MM.1S (cell line): ENCODE measurements around the gene TAF6.

Experiments
- DNase-seq: peaks from one replicate; pipeline ENCODE4 v3.0.0-alpha.2; 2015
- H2AFZ ChIP-seq: fragments of 300-600 bp; sonication (generic); 2 replicates; pipeline ENCODE4 v1.6.0; 2016; ENCODE audit warnings: antibody characterized with exemption, low read length
- H3F3A ChIP-seq: fragments of 300-600 bp; sonication (generic); 2 replicates; pipeline ENCODE4 v1.6.1; 2016; ENCODE audit warnings: mild to moderate bottlenecking, antibody characterized with exemption, low read length, moderate library complexity, mixed read lengths; ENCODE audit not compliant: insufficient read depth
- H3K27ac ChIP-seq: fragments of 300-600 bp; sonication (generic); 2 replicates; pipeline ENCODE4 v1.5.1; 2016; ENCODE audit warnings: mild to moderate bottlenecking, low read length
- H3K27me3 ChIP-seq: fragments of 300-600 bp; sonication (generic); replicated peaks from 2 replicates; pipeline ENCODE4 v1.6.0; 2016; ENCODE audit warnings: low read length; ENCODE audit not compliant: insufficient read depth
- H3K36me3 ChIP-seq: fragments of 300-600 bp; sonication (generic); replicated peaks from 2 replicates; pipeline ENCODE4 v1.6.1; 2016; ENCODE audit warnings: mild to moderate bottlenecking, low read length, mixed read lengths; ENCODE audit not compliant: insufficient read depth
- H3K4me1 ChIP-seq: fragments of 300-600 bp; sonication (generic); 2 replicates; pipeline ENCODE4 v1.6.1; 2016; ENCODE audit warnings: low read length, mixed read lengths
- H3K4me2 ChIP-seq: fragments of 300-600 bp; sonication (generic); 2 replicates; pipeline ENCODE4 v1.6.0; 2016; ENCODE audit warnings: low read depth, low read length
- H3K4me3 ChIP-seq: fragments of 300-600 bp; sonication (generic); 2 replicates; pipeline ENCODE4 v1.5.1; 2016; ENCODE audit warnings: low read length, mixed read lengths
- H3K79me2 ChIP-seq: fragments of 300-600 bp; sonication (generic); 2 replicates; pipeline ENCODE4 v1.6.1; 2016; ENCODE audit warnings: mixed run types, low read length, mixed read lengths
- H3K9ac ChIP-seq: fragments of 300-600 bp; sonication (generic); 2 replicates; pipeline ENCODE4 v1.6.1; 2016; ENCODE audit warnings: low read length, mixed read lengths
- H3K9me2 ChIP-seq: fragments of 300-600 bp; sonication (generic); replicated peaks from 2 replicates; pipeline ENCODE4 v1.6.1; 2016; ENCODE audit warnings: mild to moderate bottlenecking, low read length, mixed read lengths; ENCODE audit not compliant: insufficient read depth
- H3K9me3 ChIP-seq: fragments of 300-600 bp; sonication (generic); replicated peaks from 2 replicates; pipeline ENCODE4 v1.6.1; 2016; ENCODE audit warnings: mild to moderate bottlenecking, low read length, mixed read lengths; ENCODE audit not compliant: insufficient read depth
- H4K20me1 ChIP-seq: fragments of 300-600 bp; sonication (generic); 2 replicates; pipeline ENCODE4 v1.6.1; 2016; ENCODE audit warnings: mild to moderate bottlenecking, low read length, moderate library complexity, mixed read lengths; ENCODE audit not compliant: insufficient read depth
- EZH2 ChIP-seq: fragments of 300-600 bp; sonication (generic); optimal IDR thresholded peaks from 2 replicates; pipeline ENCODE3; 2017; ENCODE audit warnings: low read depth, mild to moderate bottlenecking, antibody characterized with exemption, low read length, mixed read lengths
- EZH2phosphoT487 ChIP-seq: fragments of 300-600 bp; sonication (generic); IDR thresholded peaks from 2 replicates; pipeline ENCODE4 v1.6.1; 2018; ENCODE audit warnings: antibody characterized with exemption, low read length
- TF ChIP-seq, protein P1 (sequence below): fragments of 300-600 bp; sonication (generic); IDR thresholded peaks from 2 replicates; pipeline ENCODE4 v1.5.1; 2016; ENCODE audit warnings: antibody characterized with exemption, low read length, mixed read lengths

Gene TAF6

DNA sequence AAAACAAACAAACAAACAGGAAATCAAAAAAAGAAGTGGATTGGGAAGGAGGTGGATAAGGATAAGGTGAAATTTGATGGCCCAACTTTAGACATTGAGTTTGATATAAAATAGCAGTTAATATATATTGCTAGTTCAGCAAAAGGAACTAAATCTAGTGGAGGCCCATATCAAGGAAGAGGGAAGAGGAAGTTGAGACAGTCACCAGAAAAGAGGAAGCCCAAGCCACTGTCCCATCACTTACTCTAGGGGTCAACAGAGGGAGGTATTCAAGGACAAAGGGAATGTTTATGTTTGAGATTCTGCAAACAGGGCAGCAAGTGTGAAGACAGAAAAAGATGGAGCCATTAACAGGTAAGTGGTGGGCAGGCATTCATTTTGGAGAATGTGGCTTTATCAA is 33.2 kb upstream of the TAF6 start:
- Histone ChIP-seq H3K4me1 (peaks cover 14% of the 10 kb centered on the region), H3K4me3 (no peak overlapping the region), H2AFZ (no peak overlapping the region), H3K9ac (no peak overlapping the region), H3K27ac (no peak overlapping the region), H4K20me1 (no peaks in the 10 kb centered on the region), H3K9me3 (no peaks in the 10 kb centered on the region), H3K36me3 (no peaks in the 10 kb centered on the region), H3K79me2 (peaks cover 35% of the 10 kb centered on the region), H3F3A (peaks cover 17% of the 10 kb centered on the region), H3K9me2 (no peaks in the 10 kb centered on the region), H3K27me3 (no peaks in the 10 kb centered on the region), H3K4me2 (no peak overlapping the region)
- DNase-seq = no peak
- TF ChIP-seq, protein P1, sequence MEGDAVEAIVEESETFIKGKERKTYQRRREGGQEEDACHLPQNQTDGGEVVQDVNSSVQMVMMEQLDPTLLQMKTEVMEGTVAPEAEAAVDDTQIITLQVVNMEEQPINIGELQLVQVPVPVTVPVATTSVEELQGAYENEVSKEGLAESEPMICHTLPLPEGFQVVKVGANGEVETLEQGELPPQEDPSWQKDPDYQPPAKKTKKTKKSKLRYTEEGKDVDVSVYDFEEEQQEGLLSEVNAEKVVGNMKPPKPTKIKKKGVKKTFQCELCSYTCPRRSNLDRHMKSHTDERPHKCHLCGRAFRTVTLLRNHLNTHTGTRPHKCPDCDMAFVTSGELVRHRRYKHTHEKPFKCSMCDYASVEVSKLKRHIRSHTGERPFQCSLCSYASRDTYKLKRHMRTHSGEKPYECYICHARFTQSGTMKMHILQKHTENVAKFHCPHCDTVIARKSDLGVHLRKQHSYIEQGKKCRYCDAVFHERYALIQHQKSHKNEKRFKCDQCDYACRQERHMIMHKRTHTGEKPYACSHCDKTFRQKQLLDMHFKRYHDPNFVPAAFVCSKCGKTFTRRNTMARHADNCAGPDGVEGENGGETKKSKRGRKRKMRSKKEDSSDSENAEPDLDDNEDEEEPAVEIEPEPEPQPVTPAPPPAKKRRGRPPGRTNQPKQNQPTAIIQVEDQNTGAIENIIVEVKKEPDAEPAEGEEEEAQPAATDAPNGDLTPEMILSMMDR = no peak
- TF ChIP-seq EZH2 = no peak
- no peak for TF ChIP-seq EZH2phosphoT487

DNA sequence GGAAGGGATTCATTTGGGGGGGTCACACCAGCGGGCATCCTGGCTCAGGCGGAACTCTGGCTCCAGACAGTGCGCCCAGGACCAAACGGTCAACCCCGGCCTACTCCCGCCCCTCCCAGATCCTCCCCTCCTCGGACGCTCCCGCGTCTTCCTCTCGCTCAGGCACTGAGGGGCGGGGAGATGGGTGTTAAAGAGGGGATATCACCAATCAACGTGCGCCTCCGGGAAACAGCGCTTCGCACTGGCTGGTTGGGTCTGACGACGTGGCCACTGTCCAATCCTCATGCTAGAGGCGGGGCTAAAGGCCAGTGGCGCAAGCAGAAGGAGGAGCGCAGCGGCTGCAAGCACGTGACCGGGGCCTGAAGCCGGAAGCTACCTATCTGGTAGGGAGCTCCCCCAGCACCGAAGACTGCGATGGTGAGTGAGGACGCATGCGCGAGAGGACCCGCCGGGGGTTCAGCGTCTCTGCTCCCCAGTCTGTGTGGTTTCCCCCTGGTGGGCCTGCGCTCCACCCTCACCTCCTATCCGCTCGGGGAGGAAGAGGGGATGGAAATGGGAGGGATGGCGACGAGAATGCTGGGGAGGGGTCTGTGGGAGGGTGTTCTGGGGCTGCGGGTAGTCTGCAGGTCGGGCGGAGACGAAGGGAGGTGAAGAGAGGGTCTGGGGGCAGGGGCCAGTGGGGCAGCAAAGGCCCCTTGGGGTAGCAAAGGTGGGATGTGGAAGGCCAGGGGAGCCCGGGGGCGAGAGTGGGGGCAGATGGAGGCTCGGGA is 29.6 kb upstream of the TAF6 start, which contains the start of gene LAMTOR4:
Gene LAMTOR4 (plus strand): TSS at position 360 of the 770 bp plus-strand sequence. CDS start 55 bp downstream, at position 415.
- peak within 1 kb of the TSS; percentile 93 for H3K4me2 ChIP-seq
- H3K4me3 ChIP-seq = peak within 1 kb of the TSS; percentile 85
- H2AFZ ChIP-seq = peak within 1 kb of the TSS; percentile 88
- peaks cover 17% of the 10 kb centered on the region; the same call in 1 of the 2 replicates for H3F3A ChIP-seq
- H3K79me2 ChIP-seq = peaks cover 19% of the 10 kb centered on the region
- H3K27ac ChIP-seq = peak within 1 kb of the TSS; percentile 51; the same call in 1 of the 2 replicates
- no peaks in the 10 kb centered on the region for H3K9me2 ChIP-seq
- no peak for TF ChIP-seq EZH2
- TF ChIP-seq, protein P1 = no peak
- TF ChIP-seq EZH2phosphoT487 = no peak
- H3K9ac ChIP-seq = peak within 1 kb of the TSS; percentile 89
- H3K27me3 ChIP-seq = no peaks in the 10 kb centered on the region
- H4K20me1 ChIP-seq = no peaks in the 10 kb centered on the region
- DNase-seq = peak; percentile 99
- H3K4me1 ChIP-seq = peaks cover 10% of the 10 kb centered on the region
- no peaks in the 10 kb centered on the region for H3K9me3 ChIP-seq
- H3K36me3 ChIP-seq = no peaks in the 10 kb centered on the region

DNA sequence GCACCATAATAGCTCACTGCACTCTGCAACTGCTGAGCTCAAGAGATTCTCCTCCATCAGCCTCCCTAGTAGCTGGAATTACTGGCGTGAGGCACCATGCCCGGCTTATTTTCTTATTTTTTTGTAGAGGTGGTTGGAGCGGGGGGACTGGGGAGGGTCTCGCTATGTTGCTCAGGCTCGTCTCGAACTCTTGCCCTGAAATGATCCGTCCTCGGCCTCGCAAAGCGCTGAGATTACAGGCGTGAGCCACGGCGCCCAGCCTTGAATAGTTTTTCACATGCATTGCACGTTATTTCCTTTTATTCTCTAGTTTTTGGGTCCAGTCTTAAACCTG is 29.0 kb upstream of the TAF6 start:
- Histone ChIP-seq H4K20me1 (no peaks in the 10 kb centered on the region), H2AFZ (peak overlapping the region; percentile 81), H3K9me2 (no peaks in the 10 kb centered on the region), H3K79me2 (peaks cover 18% of the 10 kb centered on the region), H3K27me3 (no peaks in the 10 kb centered on the region), H3K27ac (peak overlapping the region; percentile 6; the same call in 1 of the 2 replicates), H3K9ac (peak overlapping the region; percentile 30; the same call in 1 of the 2 replicates), H3K36me3 (no peaks in the 10 kb centered on the region), H3F3A (peaks cover 17% of the 10 kb centered on the region; the same call in 1 of the 2 replicates), H3K4me2 (peak overlapping the region; percentile 73), H3K4me1 (peaks cover 10% of the 10 kb centered on the region), H3K9me3 (no peaks in the 10 kb centered on the region), H3K4me3 (peak overlapping the region; percentile 54)
- TF ChIP-seq, protein P1 = no peak
- TF ChIP-seq EZH2 (no peak), EZH2phosphoT487 (no peak)
- no peak for DNase-seq
